ENCODE results near the gene CD1C. TPM values are rescaled to one million over a fixed set of nuclear protein-coding genes. Genes with fewer than 3 reads are reported as not detected.

Gene CD1C
- polyA plus RNA-seq, 1 of the 3 experiments (the other 2 are of a cell fraction): not detected

GRCh38 chr1:158290321-158290844 lies 660 bp downstream of the CD1C start:
- no peak for DNase-seq
- Histone ChIP-seq H3K9me3 (no peaks in the 10 kb centered on the region), H3K9me2 (no peaks in the 10 kb centered on the region), H4K20me1 (ENCODE audit: insufficient read depth) (no peaks in the 10 kb centered on the region), H3K4me1 (ENCODE audit: control insufficient read depth in 1 of 2, insufficient read depth in 2 of 2, low read depth in 1 of 2, low read length in 1 of 2) (no peaks in the 10 kb centered on the region), H3K36me3 (replicated peaks in 1 of 2; ENCODE audit: control insufficient read depth in 1 of 2, insufficient read depth in 2 of 2, low read length in 1 of 2) (no peaks in the 10 kb centered on the region), H3K27me3 (ENCODE audit: insufficient read depth) (no peaks in the 10 kb centered on the region), H3K79me2 (ENCODE audit: insufficient read depth) (no peaks in the 10 kb centered on the region), H3K27ac (ENCODE audit: low read depth in 2 of 2, low read length in 1 of 2) (no peak overlapping the region), H3K9ac (no peak overlapping the region), H2AFZ (ENCODE audit: low read depth) (no peak overlapping the region), H3K4me3 (ENCODE audit: low read depth in 2 of 2, low read length in 1 of 2) (no peak overlapping the region), H3K4me2 (no peak overlapping the region), H3F3A (replicated peaks; ENCODE audit: insufficient read depth) (no peaks in the 10 kb centered on the region)
- CTCF ChIA-PET: interaction anchor here (0.5 kb wide), 1 partner anchor 378 kb away, joined by 3 read pairs; no protein-coding TSS in a partner anchor
- WGBS (ENCODE audit: low lambda C conversion rate): 0% methylated on average over 5 of the region's 5 CpGs
- POLR2A ChIA-PET: no interaction called here
- TF ChIP-seq PBX3 (IDR thresholded peaks at IDR 0.05) (no peak), REST (IDR thresholded peaks at IDR 0.05; ENCODE audit: low read depth, low read length) (no peak), FOXM1 (IDR thresholded peaks at IDR 0.05; ENCODE audit: low read depth) (no peak), NFIC (IDR thresholded peaks at IDR 0.05; ENCODE audit: borderline replicate concordance) (no peak)

GRCh38 chr1:158295791-158296190 lies 6.1 kb downstream of the CD1C start:
- no peaks in the 10 kb centered on the region for H3K9me3 ChIP-seq
- no peaks in the 10 kb centered on the region for H3K27me3 ChIP-seq (ENCODE audit: insufficient read depth)
- ChIA-PET CTCF (no interaction called here), POLR2A (no interaction called here)
- TF ChIP-seq FOXM1 (IDR thresholded peaks at IDR 0.05; ENCODE audit: low read depth): no peak
- no peak for TF ChIP-seq ELF1 (IDR thresholded peaks at IDR 0.05)
- TF ChIP-seq EP300 (IDR thresholded peaks at IDR 0.05; ENCODE audit: borderline replicate concordance in 1 of 2, low read depth in 1 of 2, low read length in 1 of 2): no peak
- no peak for TF ChIP-seq GABPA (IDR thresholded peaks at IDR 0.05; ENCODE audit: low read depth)
- TF ChIP-seq TEAD4 (IDR thresholded peaks at IDR 0.05; ENCODE audit: borderline replicate concordance, insufficient read depth): no peak
- no peaks in the 10 kb centered on the region for H3K4me1 ChIP-seq (ENCODE audit: control insufficient read depth in 1 of 2, insufficient read depth in 2 of 2, low read depth in 1 of 2, low read length in 1 of 2)
- no peaks in the 10 kb centered on the region for H4K20me1 ChIP-seq (ENCODE audit: insufficient read depth)
- H2AFZ ChIP-seq (ENCODE audit: low read depth): no peak overlapping the region
- no peak overlapping the region for H3K27ac ChIP-seq (ENCODE audit: low read depth in 2 of 2, low read length in 1 of 2)
- no peak overlapping the region for H3K9ac ChIP-seq
- H3K79me2 ChIP-seq (ENCODE audit: insufficient read depth): no peaks in the 10 kb centered on the region
- no peak overlapping the region for H3K4me2 ChIP-seq
- H3F3A ChIP-seq (replicated peaks; ENCODE audit: insufficient read depth): no peaks in the 10 kb centered on the region
- H3K36me3 ChIP-seq (replicated peaks in 1 of 2; ENCODE audit: control insufficient read depth in 1 of 2, insufficient read depth in 2 of 2, low read length in 1 of 2): no peaks in the 10 kb centered on the region
- no peaks in the 10 kb centered on the region for H3K9me2 ChIP-seq
- WGBS (ENCODE audit: low lambda C conversion rate): 0% methylated on average over 2 of the region's 2 CpGs
- no peak for DNase-seq
- H3K4me3 ChIP-seq (ENCODE audit: low read depth in 2 of 2, low read length in 1 of 2): no peak overlapping the region

Measured in SK-N-SH (cell line).